Body of pancreas (tissue), 4 donors: ENCODE results near the gene ANKZF1. TPM values are rescaled to one million over a fixed set of nuclear protein-coding genes. Genes with fewer than 3 reads are reported as not detected.

Experiments
- ATAC-seq: fragments of 150-250 bp; one replicate; pipeline ENCODE4 v1.9.1; 2016
- DNase-seq, 4 donors: peaks; one replicate each; pipeline ENCODE4 v3.0.0-alpha.2; 2019
- H3K27ac ChIP-seq, 4 donors: fragments of 200-600 bp; sonication (generic); 1 replicate in 3 of 4; 2 replicates in 1 of 4; pipeline versions ENCODE4 v1.5.1 to v1.6.1; 2016 to 2019; ENCODE audit warnings: mild to moderate bottlenecking in 1 of 4, mixed read lengths in 1 of 4, moderate library complexity in 1 of 4
- H3K27me3 ChIP-seq, 2 donors: fragments of 200-600 bp; sonication (generic); one replicate each; pipeline ENCODE4 v1.6.0; 2016; ENCODE audit warnings: mild to moderate bottlenecking in 1 of 2
- H3K36me3 ChIP-seq, 2 donors: fragments of 200-600 bp; sonication (generic); replicated peaks in 1 of 2; 2 replicates each; pipeline ENCODE4 v1.5.1; 2016; ENCODE audit warnings: low read depth in 2 of 2; ENCODE audit not compliant: insufficient read depth in 1 of 2
- H3K4me1 ChIP-seq: fragments of 200-600 bp; sonication (generic); one replicate; pipeline ENCODE4 v1.6.0; 2016
- H3K4me3 ChIP-seq, 2 donors: fragments of 200-600 bp; sonication (generic); 1 replicate in 1 of 2; 2 replicates in 1 of 2; pipeline ENCODE4 v1.5.1; 2016 to 2019
- H3K9me3 ChIP-seq, 3 donors: fragments of 200-600 bp; sonication (generic); 1 replicate in 2 of 3; 2 replicates in 1 of 3; pipeline ENCODE4 v1.5.1; 2016
- POLR2A ChIP-seq, 3 donors: fragments of 450-650 bp; IDR thresholded peaks; one replicate each; pipeline ENCODE4 v1.6.1; 2016; ENCODE audit warnings: antibody characterized with exemption in 3 of 3, mild to moderate bottlenecking in 2 of 3
- WGBS, 2 donors: methylation state at CpG; one replicate each; pipeline ENCODE4 v1.1.5; 2017; 5-methylcytosine and 5-hydroxymethylcytosine counted together
- intact Hi-C: fragments of 100-400 bp; cut with DNase I; formaldehyde crosslinking; loops from one replicate; pipeline ENCODE4 v1.15.1; 2023
- total RNA-seq, 2 donors: library from RNA; depleted of rRNA; stranded (reverse); fragments of >200 nt; gene quantifications; one replicate each; pipeline ENCODE4 v1.1.0, GENCODE V29; 2016
- TF ChIP-seq, protein P1 (sequence below), 7 experiments: fragments of 450-650 bp in 4 of 7; fragments of 200-600 bp in 3 of 7; sonication (generic) in 3 of 7; IDR thresholded peaks; one replicate each; pipeline ENCODE4 v1.5.1; 2016 to 2019; ENCODE audit warnings: antibody characterized with exemption in 7 of 7

Gene ANKZF1
- total RNA-seq, 2 donors from 2014 or later: 67.5 to 95.3 TPM

DNA sequence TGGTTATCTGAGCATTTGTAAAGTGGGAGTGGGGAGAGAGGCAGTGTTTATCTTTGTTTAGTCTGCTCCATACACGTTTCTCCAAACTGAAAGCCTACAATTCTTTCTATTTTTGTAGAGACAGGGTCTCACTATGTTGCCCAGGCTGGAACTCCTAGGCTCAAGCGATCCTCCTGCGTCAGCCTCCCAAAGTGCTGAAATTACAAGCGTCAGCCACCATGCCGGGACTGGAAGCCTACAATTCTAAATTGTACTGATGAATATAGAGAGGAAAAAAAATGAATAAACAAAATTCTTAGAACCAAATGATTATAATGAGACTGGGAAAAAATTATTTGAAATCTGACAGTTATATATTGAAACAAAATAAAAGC is 24.5 kb upstream of the ANKZF1 start:
- peaks cover 26% of the 10 kb centered on the region for H3K4me1 ChIP-seq
- 82 to 83% methylated on average over 5 of the region's 5 CpGs for WGBS, 2 donors
- H3K36me3 ChIP-seq: peaks cover 0 to 1% of the 10 kb centered on the region in 2 donors
- no peak for DNase-seq
- no peak for ATAC-seq
- H3K4me3 ChIP-seq: no peak overlapping the region
- no peaks in the 10 kb centered on the region for H3K9me3 ChIP-seq
- no peak for TF ChIP-seq POLR2A (IDR thresholded peaks at IDR 0.05)
- TF ChIP-seq, protein P1, sequence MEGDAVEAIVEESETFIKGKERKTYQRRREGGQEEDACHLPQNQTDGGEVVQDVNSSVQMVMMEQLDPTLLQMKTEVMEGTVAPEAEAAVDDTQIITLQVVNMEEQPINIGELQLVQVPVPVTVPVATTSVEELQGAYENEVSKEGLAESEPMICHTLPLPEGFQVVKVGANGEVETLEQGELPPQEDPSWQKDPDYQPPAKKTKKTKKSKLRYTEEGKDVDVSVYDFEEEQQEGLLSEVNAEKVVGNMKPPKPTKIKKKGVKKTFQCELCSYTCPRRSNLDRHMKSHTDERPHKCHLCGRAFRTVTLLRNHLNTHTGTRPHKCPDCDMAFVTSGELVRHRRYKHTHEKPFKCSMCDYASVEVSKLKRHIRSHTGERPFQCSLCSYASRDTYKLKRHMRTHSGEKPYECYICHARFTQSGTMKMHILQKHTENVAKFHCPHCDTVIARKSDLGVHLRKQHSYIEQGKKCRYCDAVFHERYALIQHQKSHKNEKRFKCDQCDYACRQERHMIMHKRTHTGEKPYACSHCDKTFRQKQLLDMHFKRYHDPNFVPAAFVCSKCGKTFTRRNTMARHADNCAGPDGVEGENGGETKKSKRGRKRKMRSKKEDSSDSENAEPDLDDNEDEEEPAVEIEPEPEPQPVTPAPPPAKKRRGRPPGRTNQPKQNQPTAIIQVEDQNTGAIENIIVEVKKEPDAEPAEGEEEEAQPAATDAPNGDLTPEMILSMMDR (IDR thresholded peaks at IDR 0.05): no peak
- H3K27me3 ChIP-seq: no peaks in the 10 kb centered on the region
- intact Hi-C loops: no loop called here
- H3K27ac ChIP-seq: no peak overlapping the region

DNA sequence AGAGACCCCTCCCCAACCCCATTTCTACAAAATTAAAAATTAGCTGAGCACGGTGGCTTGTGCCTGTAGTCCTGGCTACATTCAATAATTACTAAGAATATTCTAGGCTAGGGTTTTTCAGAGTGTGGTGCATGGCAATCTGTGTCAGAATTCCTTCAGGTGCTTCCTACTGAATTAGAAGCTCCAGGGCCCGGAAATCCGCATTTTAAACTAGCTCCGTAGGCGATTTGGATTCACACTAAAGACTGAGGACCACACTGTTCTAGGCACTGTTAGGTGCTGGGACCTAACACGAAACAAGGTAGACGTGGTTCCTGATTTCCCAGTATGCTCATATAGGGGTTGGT is 23.7 kb upstream of the ANKZF1 start:
- H3K4me1 ChIP-seq: peaks cover 23% of the 10 kb centered on the region
- intact Hi-C loops: no loop called here
- no peak for ATAC-seq
- peaks cover 0 to 1% of the 10 kb centered on the region in 2 donors for H3K36me3 ChIP-seq
- DNase-seq: no peak
- 4 to 5% methylated on average over 7 of the region's 7 CpGs for WGBS, 2 donors
- H3K27ac ChIP-seq: peak overlapping the region; percentile 78 to 98 (median 94)
- TF ChIP-seq POLR2A (IDR thresholded peaks at IDR 0.05): no peak
- TF ChIP-seq, protein P1 (IDR thresholded peaks at IDR 0.05): no peak
- no peaks in the 10 kb centered on the region for H3K9me3 ChIP-seq
- H3K27me3 ChIP-seq: no peaks in the 10 kb centered on the region
- no peak overlapping the region for H3K4me3 ChIP-seq

DNA sequence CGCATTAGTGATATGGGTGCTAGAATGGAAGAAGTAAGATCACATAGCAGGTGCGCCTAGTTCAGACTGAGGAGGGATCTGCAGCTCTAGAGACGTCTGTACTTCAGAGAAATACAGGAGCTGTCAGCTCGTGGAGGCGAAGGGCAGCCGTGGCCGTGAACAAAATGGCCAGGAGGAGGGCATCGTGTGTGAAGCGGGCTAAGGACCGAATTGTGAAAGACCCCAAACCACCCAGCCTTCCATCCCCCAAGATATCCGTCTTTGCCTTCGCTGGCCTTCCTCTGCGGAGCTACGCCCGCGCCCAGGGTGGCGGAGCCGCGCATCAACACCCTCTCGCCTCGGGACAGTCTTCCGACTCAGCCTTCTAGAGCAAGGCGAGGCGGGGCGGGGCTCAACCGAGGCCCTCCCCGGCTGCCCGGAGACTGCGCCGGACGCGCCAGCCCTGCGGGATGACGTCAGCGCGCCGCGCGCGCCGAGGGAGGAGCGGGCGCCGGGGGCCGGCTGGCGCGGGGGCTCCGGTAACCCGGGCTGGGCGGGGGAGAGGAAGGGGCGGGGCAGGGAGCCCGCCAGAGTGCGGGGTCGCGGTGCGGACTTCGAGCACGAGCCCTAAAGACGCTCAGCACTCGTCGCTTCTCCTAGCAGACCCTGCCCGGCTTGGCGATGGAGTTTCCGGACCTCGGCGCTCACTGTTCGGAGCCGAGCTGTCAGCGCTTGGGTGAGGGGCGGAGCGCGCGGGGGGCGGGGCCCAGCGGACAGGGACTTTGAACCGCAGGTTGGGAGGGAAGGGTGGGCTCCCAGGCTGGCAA is 23.1 kb upstream of the ANKZF1 start, which contains the start of gene ZFAND2B:
Gene ZFAND2B, plus strand, starts transcription at position 455 of the 806 bp plus-strand sequence. Its CDS starts 206 bp downstream, at position 661.
- H3K36me3 ChIP-seq: peaks cover 0 to 1% of the 10 kb centered on the region in 2 donors
- H3K4me1 ChIP-seq: peaks cover 19% of the 10 kb centered on the region
- H3K4me3 ChIP-seq: peak within 1 kb of the TSS; percentile 51 to 53
- peak; percentile 94 to 98 (median 96) for DNase-seq
- H3K27me3 ChIP-seq: no peaks in the 10 kb centered on the region
- TF ChIP-seq, protein P1 (IDR thresholded peaks at IDR 0.05): peak in 4 of 7 experiments; percentile 28 to 48 (median 39)
- peak; percentile 94 to 97 (median 96) for TF ChIP-seq POLR2A (IDR thresholded peaks at IDR 0.05)
- WGBS, 2 donors: 1% methylated on average over 22 to 55 of the region's 76 CpGs
- intact Hi-C loops: no loop called here
- peak within 1 kb of the TSS; percentile 78 to 98 (median 94) for H3K27ac ChIP-seq
- peak; percentile 97 for ATAC-seq
- no peaks in the 10 kb centered on the region for H3K9me3 ChIP-seq

DNA sequence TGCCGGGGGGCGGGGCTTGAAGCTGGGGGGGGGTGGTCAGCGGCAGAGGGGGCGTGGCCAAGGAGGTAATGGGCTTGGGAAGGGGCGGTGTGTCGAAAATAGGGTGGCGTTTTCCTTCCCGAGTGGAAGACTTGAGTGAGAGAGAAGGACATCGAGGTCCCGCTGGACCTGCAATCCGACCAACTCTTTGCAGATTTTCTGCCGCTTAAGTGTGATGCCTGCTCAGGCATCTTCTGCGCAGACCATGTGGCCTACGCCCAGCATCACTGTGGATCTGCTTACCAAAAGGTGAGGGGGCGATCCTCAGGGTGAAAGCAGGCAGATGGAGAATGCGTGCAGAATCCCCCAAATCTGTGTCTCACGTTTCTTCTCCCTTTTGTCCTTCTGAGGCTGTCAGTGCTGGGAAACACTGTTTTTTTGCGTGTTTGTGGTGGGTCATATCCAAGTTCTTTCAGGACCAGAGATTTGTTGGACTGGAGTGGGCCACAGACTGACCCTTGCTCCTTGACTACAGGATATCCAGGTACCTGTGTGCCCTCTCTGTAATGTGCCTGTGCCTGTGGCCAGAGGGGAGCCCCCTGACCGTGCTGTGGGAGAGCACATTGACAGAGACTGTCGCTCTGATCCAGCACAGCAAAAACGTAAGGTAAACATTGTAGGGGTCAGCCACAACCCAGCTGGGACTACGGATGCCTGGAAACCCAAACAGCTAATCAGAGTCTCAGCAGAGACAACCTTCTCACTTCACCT is 22.3 kb upstream of the ANKZF1 start:
- H3K27me3 ChIP-seq: no peaks in the 10 kb centered on the region
- DNase-seq (peak in 1 of 4 donors; percentile 10), ATAC-seq (no peak)
- H3K27ac ChIP-seq: peak overlapping the region; percentile 78 to 98 (median 94)
- H3K4me1 ChIP-seq: peaks cover 19% of the 10 kb centered on the region
- 13 to 19% methylated on average over 20 to 21 of the region's 22 CpGs for WGBS, 2 donors
- H3K4me3 ChIP-seq: peak overlapping the region; percentile 51 to 53
- no peaks in the 10 kb centered on the region for H3K9me3 ChIP-seq
- TF ChIP-seq POLR2A (IDR thresholded peaks at IDR 0.05): no peak
- TF ChIP-seq, protein P1 (IDR thresholded peaks at IDR 0.05): no peak
- H3K36me3 ChIP-seq: peaks cover 0 to 1% of the 10 kb centered on the region in 2 donors
- intact Hi-C loops: no loop called here
